ENCODE measurements around the gene PAEP.
A peak's percentile ranks its signal among the peaks of the same experiment; 100 is the strongest.

Gene PAEP

DNA sequence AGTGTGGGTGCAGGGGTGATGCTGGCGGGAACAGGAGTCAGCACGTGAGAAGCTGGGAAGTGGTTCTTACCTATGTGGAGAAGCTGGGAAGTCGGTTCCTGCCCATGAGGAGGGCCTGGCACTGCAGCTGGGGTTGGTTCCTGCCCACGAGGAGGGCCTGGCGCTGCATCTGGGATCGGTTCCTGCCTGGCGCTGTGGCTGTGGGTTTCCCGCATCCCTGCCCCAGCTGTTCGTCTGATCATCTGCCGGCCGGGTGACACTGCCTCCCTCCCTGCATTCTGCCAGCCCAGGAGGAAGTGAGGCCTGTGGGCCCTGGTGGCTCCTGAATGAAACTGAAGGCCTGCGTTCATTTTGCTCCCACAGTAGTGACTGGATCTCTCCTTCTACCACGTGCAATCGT, 10.5 kb upstream of the PAEP start:
- DNase-seq (ENCODE audit: low spot score) = no peak

DNA sequence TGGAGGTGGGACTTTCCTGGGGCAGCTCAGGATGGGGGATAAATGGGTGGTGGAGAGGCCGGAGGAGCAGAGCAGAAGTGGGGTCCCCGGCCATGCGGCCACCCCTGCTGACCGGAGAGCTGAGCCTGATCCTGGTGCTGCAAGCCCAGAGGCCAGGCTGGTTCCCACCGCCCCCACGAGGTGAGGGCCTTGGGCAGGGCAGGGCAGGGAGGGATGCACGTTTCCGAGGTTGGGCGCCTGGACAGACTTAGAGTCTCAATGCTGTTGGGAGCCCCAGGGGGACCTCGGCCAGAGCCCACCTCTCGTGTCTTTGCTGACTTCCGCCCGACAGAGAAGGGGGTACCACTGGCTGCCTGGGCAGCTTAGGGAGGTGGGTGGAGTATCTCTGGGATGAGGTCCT, 10.1 kb upstream of the PAEP start:
- no peak for DNase-seq (ENCODE audit: low spot score)

DNA sequence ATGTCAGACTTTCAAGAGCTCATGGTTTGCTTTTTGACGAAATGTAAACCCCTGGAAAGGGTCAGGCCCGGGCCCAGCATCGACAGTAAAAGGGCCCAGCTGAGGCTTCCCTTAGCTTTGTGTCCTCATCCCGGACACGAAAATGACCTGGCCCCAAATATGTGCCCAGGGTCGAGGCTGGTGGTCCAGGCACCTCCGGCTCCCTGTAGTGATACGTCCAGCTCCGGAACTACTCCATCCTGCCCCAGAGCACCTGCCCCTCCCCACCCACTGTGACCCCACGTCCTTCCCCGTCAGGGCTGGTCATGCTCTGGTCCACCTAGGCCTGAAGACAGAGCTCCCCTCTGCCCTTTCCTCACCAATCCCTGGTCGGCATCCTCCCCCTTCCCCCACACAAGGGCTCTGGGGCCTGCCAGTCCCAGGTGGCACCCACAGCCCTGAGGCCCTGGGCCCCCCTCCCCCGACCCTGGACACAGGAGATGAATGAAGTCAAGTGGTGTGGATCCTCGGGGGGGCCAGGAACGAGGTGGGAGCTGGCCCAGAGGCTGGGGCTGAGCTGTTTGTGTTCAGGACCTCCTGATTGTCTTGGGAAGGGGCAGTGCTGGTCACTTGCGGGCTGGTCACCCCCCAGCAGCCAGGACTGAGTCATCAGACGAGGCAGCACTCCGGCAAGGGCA, 9.4 kb upstream of the PAEP start:
- DNase-seq (ENCODE audit: low spot score) = no peak

DNA sequence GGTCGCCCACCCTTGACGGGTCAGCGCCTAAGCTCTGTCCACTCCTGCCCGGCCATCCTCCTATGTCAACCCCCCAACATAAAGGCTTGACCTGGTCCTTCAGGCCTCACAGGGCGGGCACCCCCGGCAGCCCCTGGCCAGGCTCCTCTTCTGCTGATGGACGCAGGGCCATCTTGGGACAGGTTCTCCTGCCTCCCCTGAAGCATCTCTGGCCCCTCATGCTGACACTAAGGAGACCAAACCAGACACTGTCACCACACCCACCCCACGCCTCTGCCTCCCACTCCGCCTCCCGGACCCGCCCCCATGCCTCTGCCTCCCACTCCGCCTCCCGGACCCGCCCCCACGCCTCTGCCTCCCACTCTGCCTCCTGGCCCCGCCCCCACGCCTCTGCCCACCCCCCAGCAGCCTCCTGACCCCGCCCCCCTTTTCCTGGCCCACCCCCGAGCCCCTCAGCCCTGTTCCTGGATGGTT, 8.8 kb upstream of the PAEP start:
- peak; percentile 64 for DNase-seq (ENCODE audit: low spot score)

DNA sequence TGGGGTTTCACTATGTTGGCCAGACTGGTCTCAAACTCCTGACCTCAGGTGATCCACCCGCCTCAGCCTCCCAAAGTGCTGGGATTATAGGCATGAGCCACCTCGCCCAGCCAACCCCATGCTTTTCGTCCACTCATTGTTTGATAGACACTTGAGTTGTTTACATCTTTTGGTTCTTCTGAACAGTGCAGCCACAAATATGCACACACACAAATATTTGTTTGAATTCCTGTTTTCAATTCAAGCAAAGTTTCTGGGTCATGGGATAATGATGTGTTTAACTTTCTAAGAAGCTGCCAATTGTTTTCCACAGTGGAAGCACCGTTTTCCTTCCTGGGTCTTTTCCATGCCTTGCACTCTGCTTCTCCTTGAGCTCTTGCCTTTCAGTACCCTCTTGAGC, 6.8 kb upstream of the PAEP start:
- no peak for DNase-seq (ENCODE audit: low spot score)

DNA sequence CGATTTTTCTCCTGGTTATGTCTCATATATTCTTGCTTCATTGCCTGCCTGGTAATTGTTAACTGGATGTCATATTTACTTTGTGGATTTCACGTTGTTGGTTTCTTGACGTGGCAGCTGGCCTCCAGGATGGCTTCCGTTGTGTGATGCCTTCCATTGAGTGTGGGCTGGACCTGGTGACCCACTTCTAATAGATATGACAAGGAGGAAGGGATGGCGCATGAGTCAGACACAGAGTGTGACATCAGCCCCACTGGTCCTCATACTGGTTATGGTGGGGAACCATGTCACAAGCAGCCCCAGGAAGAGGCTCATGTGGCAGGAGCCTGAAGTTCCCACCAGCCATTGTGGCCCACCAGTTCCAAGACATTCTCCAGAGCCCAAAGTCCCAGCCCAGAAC, 6.4 kb upstream of the PAEP start:
- no peak for DNase-seq (ENCODE audit: low spot score)

DNA sequence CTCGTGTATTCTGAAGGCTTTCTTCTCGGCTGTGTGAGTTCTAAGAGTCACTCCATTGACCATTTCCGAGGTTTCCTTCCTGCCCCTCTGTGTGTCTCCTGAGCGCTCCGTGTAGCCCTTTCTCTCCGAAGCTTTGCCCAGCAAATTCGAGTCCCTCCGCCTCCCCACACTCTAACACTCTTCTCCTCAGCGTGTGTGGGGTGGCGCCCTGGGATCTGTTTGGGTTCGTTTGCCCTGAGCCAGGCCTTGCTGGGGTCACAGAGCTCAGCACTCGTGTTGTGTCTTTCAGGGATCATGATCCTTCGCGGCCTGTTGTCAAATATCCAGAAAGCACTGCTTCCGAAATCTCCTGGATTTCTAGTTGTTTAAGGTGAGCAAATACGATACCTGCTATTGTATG, 5.6 kb upstream of the PAEP start:
- no peak for DNase-seq (ENCODE audit: low spot score)

DNA sequence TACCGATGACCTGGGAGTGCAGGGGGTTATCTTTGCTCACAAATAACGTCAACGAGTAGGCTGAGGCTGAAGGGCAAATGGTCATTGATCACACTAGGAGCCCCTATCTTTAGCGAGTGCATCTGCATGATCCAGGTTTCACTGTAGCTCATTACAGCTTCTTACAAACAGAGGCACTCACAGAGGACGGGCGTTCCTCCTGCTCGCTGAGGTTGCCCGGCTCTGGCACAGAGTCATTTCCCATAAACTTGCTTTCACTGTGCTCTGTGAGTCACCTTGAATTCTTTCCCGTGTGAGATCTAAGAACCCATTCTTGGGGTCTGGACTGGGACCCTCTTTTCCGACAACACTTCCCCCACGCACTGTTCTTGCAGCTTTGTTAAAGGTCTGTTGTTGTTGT, 1.9 kb upstream of the PAEP start:
- DNase-seq (ENCODE audit: low spot score) = no peak

DNA sequence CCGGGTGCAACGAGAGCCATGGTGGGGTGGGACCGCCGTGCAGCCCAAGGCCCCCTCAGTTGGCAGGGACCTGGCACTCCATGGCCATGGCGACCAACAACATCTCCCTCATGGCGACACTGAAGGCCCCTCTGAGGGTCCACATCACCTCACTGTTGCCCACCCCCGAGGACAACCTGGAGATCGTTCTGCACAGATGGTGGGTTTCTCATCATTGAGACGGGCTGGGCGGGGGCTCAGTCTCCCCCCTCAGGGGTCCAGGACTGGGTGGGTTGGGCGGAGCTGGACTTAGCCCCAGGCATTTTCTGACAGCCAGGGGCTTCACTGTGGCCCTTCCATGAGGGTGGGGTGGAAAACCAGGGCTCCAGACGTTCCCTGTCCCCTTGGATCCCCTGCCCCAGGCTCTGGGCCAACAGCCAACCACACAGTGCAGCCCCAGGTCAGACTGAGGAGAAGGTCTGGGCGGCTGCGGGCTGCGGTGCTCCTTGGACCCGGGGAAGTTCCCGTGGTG, 734 bp downstream of the PAEP start:
- no peak for DNase-seq (ENCODE audit: low spot score)

DNA sequence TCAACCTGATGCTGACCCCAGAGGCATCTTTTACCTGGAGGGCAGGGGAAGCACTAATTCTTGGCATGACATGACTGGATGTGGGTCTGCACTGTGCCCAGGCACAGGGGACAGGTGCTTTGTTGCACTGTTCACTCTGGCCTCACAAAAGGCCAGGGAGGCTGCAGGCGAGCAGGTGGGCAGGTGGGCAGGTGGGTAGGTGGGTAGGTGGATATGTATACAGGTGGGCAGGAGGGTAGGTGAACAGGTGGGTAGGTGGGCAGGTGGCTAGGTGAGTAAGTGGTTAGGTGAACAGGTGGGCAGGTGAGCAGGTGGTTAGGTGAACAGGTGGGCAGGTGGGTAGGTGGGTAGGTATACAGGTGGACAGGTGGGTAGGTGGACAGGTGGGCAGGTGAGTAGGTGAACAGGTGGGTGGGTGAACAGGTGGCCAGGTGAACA, 1.5 kb downstream of the PAEP start:
- no peak for DNase-seq (ENCODE audit: low spot score)

DNA sequence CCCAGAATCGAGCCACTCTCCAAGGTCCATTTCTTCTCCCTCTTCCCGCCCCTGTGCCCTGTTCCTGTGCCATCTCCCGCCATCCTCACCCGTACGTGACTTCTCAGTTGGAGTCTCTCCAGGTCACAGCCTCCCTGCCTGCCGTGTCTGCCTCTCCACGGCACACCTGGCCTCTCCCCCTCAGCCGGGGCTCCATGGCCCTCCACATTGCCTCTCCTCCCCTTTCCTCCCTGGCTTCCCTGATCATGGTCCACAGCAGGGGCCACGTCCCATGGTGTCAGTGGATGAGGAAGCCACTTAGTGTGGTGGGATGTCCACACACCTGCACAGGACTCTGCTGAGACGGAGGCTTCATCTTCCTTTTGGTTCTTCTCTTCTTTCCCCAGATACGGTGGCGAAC, 2.3 kb downstream of the PAEP start:
- DNase-seq (ENCODE audit: low spot score) = no peak

DNA sequence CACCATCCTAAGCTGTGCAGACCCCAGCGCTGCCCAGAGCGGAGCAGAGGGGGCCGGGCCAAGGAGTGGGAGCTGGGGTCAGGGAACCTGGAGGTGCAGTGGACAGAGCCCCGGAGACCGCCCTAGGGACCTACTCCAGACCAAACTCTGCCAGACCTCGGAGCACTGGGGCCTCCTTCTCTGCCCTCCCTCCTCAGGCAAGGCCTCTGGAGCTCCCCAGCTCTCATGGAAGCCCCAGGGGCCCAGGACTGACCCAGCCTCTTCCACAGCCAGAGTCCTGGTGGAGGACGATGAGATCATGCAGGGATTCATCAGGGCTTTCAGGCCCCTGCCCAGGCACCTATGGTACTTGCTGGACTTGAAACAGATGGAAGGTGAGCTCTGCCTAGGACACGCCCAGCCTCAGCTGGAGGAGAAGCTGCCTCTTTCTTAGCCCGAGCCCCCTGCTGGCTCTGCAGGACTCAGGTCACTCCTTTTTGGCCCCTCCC, 3.6 kb downstream of the PAEP start:
- DNase-seq (ENCODE audit: low spot score) = no peak

DNA sequence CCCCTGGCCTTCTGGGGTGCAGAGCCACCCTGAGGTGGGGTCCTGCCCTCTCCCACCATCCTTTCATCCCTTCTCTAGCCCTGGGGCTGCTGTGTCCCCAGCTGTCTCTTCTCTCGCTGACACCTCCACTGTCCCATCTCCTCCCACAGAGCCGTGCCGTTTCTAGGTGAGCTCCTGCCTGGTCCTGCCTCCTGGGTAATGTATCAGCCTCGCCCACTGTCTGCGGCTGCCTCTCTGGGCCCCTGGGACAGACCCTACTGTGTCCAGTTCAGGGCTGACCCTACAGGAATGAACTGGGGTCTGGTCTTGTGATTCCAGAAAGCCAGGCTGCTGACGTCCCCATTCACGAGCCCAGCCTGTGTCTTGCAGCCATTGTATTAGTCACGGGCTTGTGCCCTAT, 4.1 kb downstream of the PAEP start:
- no peak for DNase-seq (ENCODE audit: low spot score)

DNA sequence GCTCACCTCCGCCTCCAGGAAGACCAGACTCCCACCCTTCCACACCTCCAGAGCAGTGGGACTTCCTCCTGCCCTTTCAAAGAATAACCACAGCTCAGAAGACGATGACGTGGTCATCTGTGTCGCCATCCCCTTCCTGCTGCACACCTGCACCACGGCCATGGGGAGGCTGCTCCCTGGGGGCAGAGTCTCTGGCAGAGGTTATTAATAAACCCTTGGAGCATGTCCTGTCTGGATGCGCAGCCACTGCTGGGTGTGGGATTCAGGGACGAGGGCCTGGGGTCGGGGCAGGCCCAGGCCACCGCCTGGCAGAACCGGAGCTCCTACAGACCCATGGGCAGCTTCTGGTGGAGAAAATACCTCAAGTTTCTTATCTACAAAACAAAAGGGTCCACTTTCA, 5.0 kb downstream of the PAEP start:
- DNase-seq (ENCODE audit: low spot score) = no peak

DNA sequence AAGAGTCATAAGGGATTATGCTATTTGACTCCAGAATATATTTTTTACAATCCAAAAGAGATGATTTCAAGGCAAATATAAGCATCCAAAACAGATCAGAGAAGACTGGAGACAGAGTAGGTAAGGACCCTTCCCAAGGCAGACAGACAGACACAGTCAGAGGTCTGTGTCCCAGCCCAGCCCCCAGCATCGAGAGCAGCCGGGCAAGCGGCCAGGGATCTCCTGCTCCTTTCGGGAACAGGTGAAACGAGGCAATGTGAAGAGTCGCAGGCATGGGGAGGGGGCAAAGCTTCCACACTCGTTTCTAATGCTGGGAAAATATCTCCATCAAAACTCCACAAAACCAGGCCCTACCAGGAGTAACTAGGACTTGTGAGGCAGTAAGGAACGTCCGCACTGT, 5.8 kb downstream of the PAEP start:
- DNase-seq (ENCODE audit: low spot score) = no peak

DNA sequence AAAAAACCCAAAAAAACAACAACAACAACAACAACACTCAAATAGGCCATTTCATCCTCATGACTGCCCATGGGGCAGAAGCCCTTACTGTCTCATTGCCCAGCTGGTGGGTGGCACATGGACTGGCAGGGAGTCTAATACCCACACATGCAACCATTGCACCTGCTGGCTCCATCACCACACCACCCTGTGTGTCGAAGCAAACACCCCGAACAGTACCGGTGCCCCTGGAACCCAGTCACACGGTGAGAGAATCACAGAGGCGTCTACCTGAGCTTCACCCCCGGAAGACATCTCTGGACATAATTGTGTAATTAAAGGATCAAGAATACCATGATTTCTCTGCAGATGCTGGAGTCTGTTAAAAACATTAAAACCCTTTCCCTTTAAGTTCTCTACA, 6.5 kb downstream of the PAEP start:
- no peak for DNase-seq (ENCODE audit: low spot score)

DNA sequence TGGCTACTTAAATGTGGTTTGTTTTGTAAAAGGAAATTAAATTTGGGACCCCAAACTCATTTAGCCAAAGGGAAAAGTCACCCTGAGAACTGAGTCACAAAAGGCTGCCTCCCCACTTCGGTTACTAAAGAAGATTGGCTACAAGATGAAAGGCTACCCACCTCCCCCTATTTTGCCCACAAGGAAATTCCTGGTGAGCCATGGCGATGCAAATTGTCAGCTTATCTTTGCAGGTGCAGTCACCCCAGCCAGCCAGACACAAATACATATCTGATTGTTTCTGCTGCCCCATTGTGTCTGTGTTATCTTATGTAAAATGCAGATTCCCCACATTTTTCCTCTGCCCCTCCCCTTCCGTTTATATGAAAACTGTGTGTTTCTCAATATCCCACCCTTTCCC, 8.9 kb downstream of the PAEP start:
- no peak for DNase-seq (ENCODE audit: low spot score)

DNA sequence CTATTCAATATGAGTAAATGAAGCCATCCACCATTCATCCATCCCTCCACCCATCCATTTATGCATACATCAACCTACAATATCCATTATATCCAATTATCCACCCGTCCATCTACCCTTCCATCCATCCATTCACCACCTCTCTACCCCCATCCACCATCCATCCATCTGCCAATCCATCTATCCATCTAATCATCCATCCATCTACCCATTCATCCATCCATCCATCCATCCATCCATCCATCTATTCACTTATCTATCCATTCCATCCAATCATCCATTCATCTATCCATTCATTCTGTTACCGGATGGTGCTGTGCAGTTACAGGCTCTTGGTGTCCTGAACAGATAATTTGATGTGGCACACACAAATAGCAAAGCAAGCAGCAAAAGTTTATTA, 10.7 kb downstream of the PAEP start:
- no peak for DNase-seq (ENCODE audit: low spot score)

DNA sequence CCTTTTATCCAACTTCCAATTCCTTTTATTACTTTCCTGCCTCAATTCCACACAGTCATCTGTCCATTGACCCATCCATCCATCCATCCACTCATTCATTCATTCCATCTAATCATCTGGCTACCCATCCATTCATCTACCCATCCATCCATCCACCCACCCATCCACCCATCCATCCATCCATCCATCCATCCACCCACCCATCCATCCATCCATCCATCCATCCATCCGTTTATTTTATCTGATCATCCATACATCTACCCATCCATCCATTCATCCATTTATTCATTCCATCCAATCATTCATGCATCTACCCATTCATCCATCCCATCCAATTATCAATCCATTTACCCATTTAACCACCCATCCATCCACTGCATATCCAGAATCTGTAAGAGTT, 11.6 kb downstream of the PAEP start:
- DNase-seq (ENCODE audit: low spot score) = no peak

DNA sequence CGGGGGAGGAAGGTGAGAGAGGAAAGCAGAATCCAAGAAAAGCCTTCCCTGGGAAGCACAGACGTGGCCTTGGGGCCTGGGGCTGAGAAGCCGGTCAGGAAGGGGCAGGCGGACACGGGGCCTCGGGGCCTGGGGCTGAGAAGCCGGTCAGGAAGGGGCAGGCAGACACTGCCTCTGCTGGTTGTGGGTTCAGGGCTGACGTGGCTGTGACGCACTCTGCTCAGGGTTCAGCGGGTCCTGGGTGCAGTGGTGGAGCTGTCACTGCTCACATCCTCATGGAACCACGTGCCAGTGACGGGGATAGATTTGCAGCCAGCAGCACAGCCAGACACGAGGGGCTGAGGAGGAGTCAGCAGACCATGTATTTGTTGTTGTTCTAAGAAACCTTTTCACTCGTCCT, 12.8 kb downstream of the PAEP start:
- peak; percentile 14 for DNase-seq (ENCODE audit: low spot score)

DNA sequence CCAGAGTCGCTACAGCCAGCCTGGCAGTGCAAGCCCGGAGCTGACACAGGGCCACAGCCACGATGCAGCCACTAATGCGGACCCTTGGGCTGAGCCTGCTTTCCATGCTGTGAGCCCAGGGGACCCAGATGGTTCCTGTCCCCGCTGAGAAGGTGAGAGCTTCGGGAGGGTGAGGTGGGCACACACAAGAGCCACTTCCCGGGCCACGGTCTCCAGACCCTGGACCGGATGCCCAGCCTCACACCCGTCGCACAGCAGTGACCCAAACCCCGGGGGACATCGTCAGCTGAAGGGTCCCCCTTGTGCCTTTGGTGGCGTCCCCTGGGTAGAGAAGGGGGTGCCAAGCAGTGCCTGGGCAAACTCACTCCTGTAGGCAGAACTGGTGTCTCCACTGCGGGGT, 13.4 kb downstream of the PAEP start:
- DNase-seq (ENCODE audit: low spot score) = no peak

DNA sequence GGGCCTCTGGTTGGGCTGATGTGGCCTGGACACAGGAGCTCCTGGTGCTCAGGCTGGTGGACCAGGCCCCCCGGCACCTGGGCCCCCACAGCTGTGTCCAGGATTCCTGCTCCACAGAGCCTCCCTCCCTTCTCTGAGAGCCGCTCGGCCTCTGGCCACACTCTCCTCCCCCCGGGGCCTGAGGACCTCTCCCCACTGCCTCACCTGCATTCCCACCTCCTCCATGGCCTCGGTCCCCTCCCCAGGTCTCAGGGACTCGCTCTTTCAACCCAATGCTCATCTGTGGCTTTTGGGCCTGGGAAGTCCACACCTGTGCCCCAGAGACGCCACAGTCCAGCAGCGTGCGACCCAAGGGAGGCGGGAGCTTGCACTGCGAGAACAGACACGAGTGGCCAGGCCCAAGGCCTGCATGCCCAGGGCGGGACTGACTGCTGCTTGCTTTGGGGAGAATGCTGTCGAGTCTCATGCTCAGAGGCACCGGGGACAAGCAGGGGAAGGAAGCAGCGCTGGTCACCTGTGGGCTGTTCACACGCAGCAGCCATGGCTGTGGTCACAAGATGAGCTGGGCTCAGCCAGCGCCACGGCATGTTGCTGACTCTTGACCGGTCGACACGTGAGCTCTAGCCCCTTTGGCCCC, 14.6 kb downstream of the PAEP start:
- peak; percentile 13 for DNase-seq (ENCODE audit: low spot score)

DNA sequence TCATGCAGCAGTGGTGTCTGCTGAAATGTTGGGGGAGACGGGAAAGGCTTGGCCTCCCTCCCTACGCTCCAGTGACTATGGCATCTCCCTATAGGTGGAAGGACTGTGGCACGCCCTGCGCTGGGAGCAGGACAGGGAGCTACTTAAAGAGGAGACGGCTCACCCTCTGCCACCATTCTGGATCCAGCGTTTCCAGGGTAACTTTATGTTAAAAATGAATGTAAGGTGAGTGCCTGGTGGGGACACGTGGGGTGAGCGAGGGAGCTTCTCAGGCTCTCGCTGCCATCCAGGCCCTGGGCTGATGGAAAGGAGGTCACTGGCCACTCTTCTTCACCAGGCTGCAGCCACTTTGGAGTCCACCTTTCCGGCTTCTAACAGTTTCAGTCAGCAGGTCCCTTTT, 15.7 kb downstream of the PAEP start:
- DNase-seq (ENCODE audit: low spot score) = no peak

DNA sequence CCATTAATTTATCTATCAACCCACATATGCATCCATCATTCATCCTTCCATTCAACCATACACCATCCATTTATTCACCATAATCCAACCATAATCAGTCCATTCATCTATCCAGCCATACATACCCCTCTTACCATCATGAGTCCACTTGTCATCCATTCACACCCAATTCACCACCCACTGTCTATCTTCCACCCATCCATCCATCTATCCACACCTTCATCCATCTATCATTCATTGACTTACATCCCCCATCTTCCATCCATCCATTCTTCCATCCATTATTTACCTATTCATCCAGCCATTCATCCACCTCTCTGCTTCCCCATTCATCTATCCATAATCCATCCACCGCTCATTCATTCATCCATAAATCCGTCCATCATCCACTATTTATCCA, 17.8 kb downstream of the PAEP start:
- DNase-seq (ENCODE audit: low spot score) = no peak
